K562 (cell line): ENCODE results near the gene MCHR2. TPM values are rescaled to one million over a fixed set of nuclear protein-coding genes. Genes with fewer than 3 reads are reported as not detected.

ENCODE experiments used
- ATAC-seq: fragments of 200-7000 bp; cut with Tn5 transposase; 3 replicates; pipeline ENCODE4 v1.9.1; 2020; ENCODE audit warnings: moderate library complexity
- BruUV-seq: library from RNA; stranded (reverse); fragments of 400-500 nt; replicated peaks from 2 replicates; lab custom pipeline; 2021; lab: Mats Ljungman, UMichigan
- CTCF ChIA-PET: fragments of 300-600 bp; formaldehyde crosslinking; extraction: SDS; loops from one replicate; lab custom pipeline; 2021; ENCODE audit warnings: low intra/inter-chr PET ratio; lab: Yijun Ruan, JAX
- POLR2A ChIA-PET: fragments of 300-600, 350-650 bp; sonication (Branson Sonifier 250); formaldehyde crosslinking; extraction: SDS; loops from one replicate; lab custom pipeline; 2021; ENCODE audit warnings: antibody characterized with exemption, inconsistent platforms; lab: Yijun Ruan, JAX
- DNase-seq, 4 experiments: peaks; one replicate each; pipeline versions ENCODE4 v3.0.0 to v3.0.0-alpha.2; 2011 to 2018; ENCODE audit warnings: low spot score in 3 of 4, mixed read lengths in 3 of 4; ENCODE audit errors: extremely low read depth in 1 of 4
- FAIRE-seq: peaks from 2 replicates; lab custom pipeline; 2011; peaks lifted over from hg19 to GRCh38; lab: Jason Lieb, UNC
- H2AFZ ChIP-seq: 2 replicates; pipeline ENCODE4 v1.6.0; 2011; ENCODE audit warnings: low read depth, low read length, control low read depth, inconsistent platforms
- H3K27ac ChIP-seq: fragments of 200-600 bp; 3 replicates; pipeline ENCODE4 v1.8.0; 2011; ENCODE audit warnings: low read depth, mild to moderate bottlenecking, control low read depth, inconsistent platforms, low read length, moderate library complexity, mixed read lengths; ENCODE audit errors: extremely low read depth
- H3K27me3 ChIP-seq, 2 experiments: fragments of 300-600 bp in 1 of 2; 2 replicates in 1 of 2; 3 replicates in 1 of 2; pipeline versions ENCODE4 v1.6.0 to v1.8.0; 2011; ENCODE audit warnings: inconsistent platforms in 2 of 2, low read length in 2 of 2, mild to moderate bottlenecking in 1 of 2, mixed read lengths in 1 of 2, moderate library complexity in 1 of 2; ENCODE audit not compliant: control insufficient read depth in 2 of 2, insufficient read depth in 2 of 2
- H3K36me3 ChIP-seq: fragments of 300-600 bp; 3 replicates; pipeline ENCODE4 v1.8.0; 2011; ENCODE audit warnings: mild to moderate bottlenecking, low read length, inconsistent platforms; ENCODE audit not compliant: control insufficient read depth, insufficient read depth
- H3K4me1 ChIP-seq, 2 experiments: fragments of 200-600 bp in 1 of 2; replicated peaks in 1 of 2; 2 replicates in 1 of 2; 3 replicates in 1 of 2; pipeline versions ENCODE4 v1.5.1 to v1.8.0; 2011; ENCODE audit warnings: inconsistent platforms in 2 of 2, low read length in 2 of 2, mild to moderate bottlenecking in 1 of 2, mixed read lengths in 1 of 2, moderate library complexity in 1 of 2; ENCODE audit not compliant: control insufficient read depth in 2 of 2, insufficient read depth in 2 of 2
- H3K4me2 ChIP-seq: 2 replicates; pipeline ENCODE4 v1.6.1; 2011; ENCODE audit warnings: low read length, control low read depth, inconsistent platforms, mixed read lengths; ENCODE audit not compliant: insufficient read depth
- H3K4me3 ChIP-seq: fragments of 200-600 bp; sonication (generic), shearing (Covaris generic); 2 replicates; pipeline ENCODE4 v1.5.1; 2016; ENCODE audit warnings: control low read depth, inconsistent platforms
- H3K79me2 ChIP-seq: fragments of 200-600 bp; 3 replicates; pipeline ENCODE4 v1.8.0; 2011; ENCODE audit warnings: low read length, inconsistent platforms; ENCODE audit not compliant: control insufficient read depth, insufficient read depth
- H3K9ac ChIP-seq, 2 experiments: 2 replicates each; pipeline versions ENCODE4 v1.6.0 to v1.6.1; 2011; ENCODE audit warnings: low read depth in 2 of 2, low read length in 2 of 2, control low read depth in 1 of 2, inconsistent platforms in 1 of 2, mild to moderate bottlenecking in 1 of 2, mixed read lengths in 1 of 2; ENCODE audit not compliant: insufficient read depth in 1 of 2
- H3K9me1 ChIP-seq: one replicate; pipeline ENCODE4 v1.6.0; 2011; ENCODE audit warnings: inconsistent platforms, mild to moderate bottlenecking, low read length, moderate library complexity; ENCODE audit not compliant: control insufficient read depth, insufficient read depth
- H3K9me3 ChIP-seq: replicated peaks from 2 replicates; pipeline ENCODE4 v1.5.1; 2011; ENCODE audit warnings: low read depth, low read length, inconsistent platforms; ENCODE audit not compliant: control insufficient read depth, insufficient read depth
- H4K20me1 ChIP-seq: replicated peaks from 2 replicates; pipeline ENCODE4 v1.6.1; 2011; ENCODE audit warnings: low read length, inconsistent platforms, mixed read lengths; ENCODE audit not compliant: control insufficient read depth, insufficient read depth
- CHD2 ChIP-seq: IDR thresholded peaks from 2 replicates; pipeline ENCODE4 v1.6.1; 2011; ENCODE audit warnings: low read depth, low read length
- FOXP1 ChIP-seq: sonication (generic); formaldehyde crosslinking; IDR thresholded peaks from 2 replicates; pipeline ENCODE4 v1.8.0; 2022; ENCODE audit warnings: mild to moderate bottlenecking, missing genetic modification reagents
- LARP7 ChIP-seq: fragments of 450-650 bp; IDR thresholded peaks from 2 replicates; pipeline ENCODE4 v1.6.1; 2016
- LCOR ChIP-seq: sonication (generic); formaldehyde crosslinking; IDR thresholded peaks from 2 replicates; pipeline ENCODE4 v1.8.0; 2022; ENCODE audit warnings: mild to moderate bottlenecking, missing genetic modification reagents
- MED1 ChIP-seq: sonication (generic); formaldehyde crosslinking; IDR thresholded peaks from 2 replicates; pipeline ENCODE4 v1.8.1; 2023; ENCODE audit warnings: missing genetic modification reagents, borderline replicate concordance
- PRMT5 ChIP-seq: sonication (generic); formaldehyde crosslinking; IDR thresholded peaks from 2 replicates; pipeline ENCODE4 v1.5.0; 2020; ENCODE audit warnings: missing genetic modification reagents
- SRSF1 ChIP-seq: fragments of 200-400 bp; formaldehyde crosslinking; IDR thresholded peaks from 2 replicates; pipeline ENCODE4 v1.6.1; 2017; ENCODE audit warnings: mild to moderate bottlenecking, low read depth, low read length, moderate library complexity
- THRAP3 ChIP-seq: fragments of 450-650 bp; IDR thresholded peaks from 2 replicates; pipeline ENCODE4 v1.6.1; 2016; ENCODE audit warnings: mild to moderate bottlenecking, inconsistent platforms, borderline replicate concordance
- ZNF586 ChIP-seq: fragments of 450-650 bp; formaldehyde crosslinking; conservative IDR thresholded peaks from 2 replicates; pipeline ENCODE4 v1.4.0; 2020; ENCODE audit warnings: mild to moderate bottlenecking, moderate library complexity
- ZNF699 ChIP-seq: fragments of 250-450 bp; sonication (Bioruptor Pico); IDR thresholded peaks from 2 replicates; pipeline ENCODE4 v1.8.0; 2021; ENCODE audit warnings: mild to moderate bottlenecking, moderate library complexity; ENCODE audit not compliant: insufficient replicate concordance
- WGBS: fragments of 100-300 bp; shearing (Covaris generic); methylation state at CpG from one replicate; pipeline ENCODE4 v1.1.6; 2016; ENCODE audit warnings: low coverage, mixed read lengths; ENCODE audit not compliant: insufficient coverage; ENCODE audit errors: missing lambda C conversion rate; 5-methylcytosine and 5-hydroxymethylcytosine counted together
- in situ Hi-C: fragments of 300-500 bp; cut with MboI; formaldehyde crosslinking; loops from 4 replicates; pipeline ENCODE4 v1.15.0; 2018; ENCODE audit warnings: inconsistent platforms, mixed read lengths
- intact Hi-C: fragments of 100-400 bp; cut with micrococcal nuclease; formaldehyde crosslinking; loops from 2 replicates; pipeline ENCODE4 v1.14.2; 2022
- polyA plus RNA-seq, 8 experiments: library from polyadenylated mRNA; depleted of rRNA in 4 of 8; stranded (reverse) in 5 of 8; unstranded in 3 of 8; fragments of >200 nt; fragmentation: Nextera tagmentation in 2 of 8; fragmentation: Illumina TruSeq in 1 of 8; extraction: Ambion mirVana in 2 of 8; extraction: Trizol in 1 of 8; gene quantifications; 2 replicates each; pipeline versions ENCODE4 v1.2.1 to v1.2.3, GENCODE V29; 2011 to 2014; ENCODE audit warnings: inconsistent platforms in 1 of 8, missing spikeins in 1 of 8
- total RNA-seq, 7 experiments: library from RNA; depleted of rRNA in 6 of 7; stranded (reverse); fragments of >200 nt in 6 of 7; fragmentation: Illumina TruSeq in 2 of 7; extraction: Trizol in 2 of 7; gene quantifications; 2 replicates each; pipeline versions ENCODE4 v1.2.1 to v1.2.3, GENCODE V29; 2011 to 2021; ENCODE audit warnings: low replicate concordance in 1 of 7
- TF ChIP-seq, protein P1 (sequence below), 3 experiments: fragments of 200-800 bp in 1 of 3; fragments of 250-450 bp in 1 of 3; fragments of 450-650 bp in 1 of 3; sonication (Bioruptor Pico) in 1 of 3; sonication (Bioruptor generic) in 1 of 3; formaldehyde crosslinking in 1 of 3; IDR thresholded peaks; 2 replicates each; pipeline versions ENCODE4 v1.6.1 to v1.8.0; 2016 to 2022; ENCODE audit warnings: mild to moderate bottlenecking in 2 of 3, missing genetic modification characterization in 2 of 3, missing compliant biosample characterization in 1 of 3, moderate library complexity in 1 of 3
- TF ChIP-seq, protein P2 (sequence below): sonication (generic); formaldehyde crosslinking; IDR thresholded peaks from 2 replicates; pipeline ENCODE4 v1.8.0; 2022; ENCODE audit warnings: mild to moderate bottlenecking, missing genetic modification reagents
- TF ChIP-seq, protein P3 (sequence below): fragments of 450-650 bp; IDR thresholded peaks from 2 replicates; pipeline ENCODE4 v1.6.1; 2018; ENCODE audit not compliant: partially characterized antibody
- TF ChIP-seq, protein P4 (sequence below): fragments of 450-650 bp; formaldehyde crosslinking; conservative IDR thresholded peaks from 2 replicates; pipeline ENCODE4 v1.4.0; 2022; ENCODE audit warnings: mild to moderate bottlenecking, missing genetic modification characterization

Gene MCHR2
- total and polyA plus RNA-seq, 9 of the 15 experiments (the other 6 are each of a cell fraction or from before 2014, with no cell fraction given): not detected

DNA sequence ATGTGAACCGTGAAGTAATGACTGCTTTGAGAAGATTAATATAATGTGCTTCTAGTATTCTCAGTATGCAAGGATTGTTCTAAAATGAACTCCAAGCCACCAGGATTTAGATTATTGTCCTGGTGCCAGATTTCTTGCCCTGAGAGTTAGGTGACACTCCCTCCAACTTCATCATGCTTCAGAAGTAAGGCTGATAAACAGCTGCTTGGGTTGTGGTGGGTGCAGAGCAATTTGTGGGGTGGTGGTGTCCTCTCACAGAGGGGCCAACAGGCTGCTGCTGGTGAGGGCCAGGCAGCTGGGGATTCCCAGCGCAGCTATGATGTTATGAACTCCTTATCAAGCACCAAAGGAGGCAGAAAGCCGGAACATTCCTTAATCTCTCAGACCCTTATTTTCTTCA is 114.6 kb downstream of the MCHR2 start:
- 0% methylated on average over 3 of the region's 3 CpGs for WGBS
- no peaks in the 10 kb centered on the region for H3K4me1 ChIP-seq
- H3K27ac ChIP-seq: no peak overlapping the region
- H3K4me2 ChIP-seq: no peak overlapping the region
- no peak for DNase-seq
- H3K9me1 ChIP-seq: no peaks in the 10 kb centered on the region
- no peaks in the 10 kb centered on the region for H4K20me1 ChIP-seq
- no peak for ATAC-seq
- in situ Hi-C loops: no loop called here
- H3K79me2 ChIP-seq: no peaks in the 10 kb centered on the region
- H3K9ac ChIP-seq: peak overlapping the region in 1 of 2 experiments; percentile 27; a peak in 1 of 4 replicates
- no peaks in the 10 kb centered on the region for H3K36me3 ChIP-seq
- FAIRE-seq: no peak
- H2AFZ ChIP-seq: no peak overlapping the region
- no TSS peak for BruUV-seq
- H3K9me3 ChIP-seq: no peaks in the 10 kb centered on the region
- POLR2A ChIA-PET: no interaction called here
- H3K4me3 ChIP-seq: no peak overlapping the region
- CTCF ChIA-PET: no interaction called here
- intact Hi-C loops: no loop called here
- no peaks in the 10 kb centered on the region for H3K27me3 ChIP-seq
- TF ChIP-seq PRMT5 (no peak), LARP7 (no peak), MED1 (CRISPR knock-in tag) (no peak), SRSF1 (no peak), ZNF586 (CRISPR knock-in tag) (no peak), CHD2 (no peak), THRAP3 (no peak), FOXP1 (no peak), LCOR (CRISPR knock-in tag) (no peak), ZNF699 (CRISPR knock-in tag) (no peak)
- TF ChIP-seq, protein P1, sequence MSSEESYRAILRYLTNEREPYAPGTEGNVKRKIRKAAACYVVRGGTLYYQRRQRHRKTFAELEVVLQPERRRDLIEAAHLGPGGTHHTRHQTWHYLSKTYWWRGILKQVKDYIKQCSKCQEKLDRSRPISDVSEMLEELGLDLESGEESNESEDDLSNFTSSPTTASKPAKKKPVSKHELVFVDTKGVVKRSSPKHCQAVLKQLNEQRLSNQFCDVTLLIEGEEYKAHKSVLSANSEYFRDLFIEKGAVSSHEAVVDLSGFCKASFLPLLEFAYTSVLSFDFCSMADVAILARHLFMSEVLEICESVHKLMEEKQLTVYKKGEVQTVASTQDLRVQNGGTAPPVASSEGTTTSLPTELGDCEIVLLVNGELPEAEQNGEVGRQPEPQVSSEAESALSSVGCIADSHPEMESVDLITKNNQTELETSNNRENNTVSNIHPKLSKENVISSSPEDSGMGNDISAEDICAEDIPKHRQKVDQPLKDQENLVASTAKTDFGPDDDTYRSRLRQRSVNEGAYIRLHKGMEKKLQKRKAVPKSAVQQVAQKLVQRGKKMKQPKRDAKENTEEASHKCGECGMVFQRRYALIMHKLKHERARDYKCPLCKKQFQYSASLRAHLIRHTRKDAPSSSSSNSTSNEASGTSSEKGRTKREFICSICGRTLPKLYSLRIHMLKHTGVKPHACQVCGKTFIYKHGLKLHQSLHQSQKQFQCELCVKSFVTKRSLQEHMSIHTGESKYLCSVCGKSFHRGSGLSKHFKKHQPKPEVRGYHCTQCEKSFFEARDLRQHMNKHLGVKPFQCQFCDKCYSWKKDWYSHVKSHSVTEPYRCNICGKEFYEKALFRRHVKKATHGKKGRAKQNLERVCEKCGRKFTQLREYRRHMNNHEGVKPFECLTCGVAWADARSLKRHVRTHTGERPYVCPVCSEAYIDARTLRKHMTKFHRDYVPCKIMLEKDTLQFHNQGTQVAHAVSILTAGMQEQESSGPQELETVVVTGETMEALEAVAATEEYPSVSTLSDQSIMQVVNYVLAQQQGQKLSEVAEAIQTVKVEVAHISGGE (CRISPR knock-in tag; IDR thresholded peaks at IDR 0.05): no peak
- TF ChIP-seq, protein P2, sequence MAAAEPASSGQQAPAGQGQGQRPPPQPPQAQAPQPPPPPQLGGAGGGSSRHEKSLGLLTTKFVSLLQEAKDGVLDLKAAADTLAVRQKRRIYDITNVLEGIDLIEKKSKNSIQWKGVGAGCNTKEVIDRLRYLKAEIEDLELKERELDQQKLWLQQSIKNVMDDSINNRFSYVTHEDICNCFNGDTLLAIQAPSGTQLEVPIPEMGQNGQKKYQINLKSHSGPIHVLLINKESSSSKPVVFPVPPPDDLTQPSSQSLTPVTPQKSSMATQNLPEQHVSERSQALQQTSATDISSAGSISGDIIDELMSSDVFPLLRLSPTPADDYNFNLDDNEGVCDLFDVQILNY (CRISPR knock-in tag): no peak
- TF ChIP-seq, protein P3, sequence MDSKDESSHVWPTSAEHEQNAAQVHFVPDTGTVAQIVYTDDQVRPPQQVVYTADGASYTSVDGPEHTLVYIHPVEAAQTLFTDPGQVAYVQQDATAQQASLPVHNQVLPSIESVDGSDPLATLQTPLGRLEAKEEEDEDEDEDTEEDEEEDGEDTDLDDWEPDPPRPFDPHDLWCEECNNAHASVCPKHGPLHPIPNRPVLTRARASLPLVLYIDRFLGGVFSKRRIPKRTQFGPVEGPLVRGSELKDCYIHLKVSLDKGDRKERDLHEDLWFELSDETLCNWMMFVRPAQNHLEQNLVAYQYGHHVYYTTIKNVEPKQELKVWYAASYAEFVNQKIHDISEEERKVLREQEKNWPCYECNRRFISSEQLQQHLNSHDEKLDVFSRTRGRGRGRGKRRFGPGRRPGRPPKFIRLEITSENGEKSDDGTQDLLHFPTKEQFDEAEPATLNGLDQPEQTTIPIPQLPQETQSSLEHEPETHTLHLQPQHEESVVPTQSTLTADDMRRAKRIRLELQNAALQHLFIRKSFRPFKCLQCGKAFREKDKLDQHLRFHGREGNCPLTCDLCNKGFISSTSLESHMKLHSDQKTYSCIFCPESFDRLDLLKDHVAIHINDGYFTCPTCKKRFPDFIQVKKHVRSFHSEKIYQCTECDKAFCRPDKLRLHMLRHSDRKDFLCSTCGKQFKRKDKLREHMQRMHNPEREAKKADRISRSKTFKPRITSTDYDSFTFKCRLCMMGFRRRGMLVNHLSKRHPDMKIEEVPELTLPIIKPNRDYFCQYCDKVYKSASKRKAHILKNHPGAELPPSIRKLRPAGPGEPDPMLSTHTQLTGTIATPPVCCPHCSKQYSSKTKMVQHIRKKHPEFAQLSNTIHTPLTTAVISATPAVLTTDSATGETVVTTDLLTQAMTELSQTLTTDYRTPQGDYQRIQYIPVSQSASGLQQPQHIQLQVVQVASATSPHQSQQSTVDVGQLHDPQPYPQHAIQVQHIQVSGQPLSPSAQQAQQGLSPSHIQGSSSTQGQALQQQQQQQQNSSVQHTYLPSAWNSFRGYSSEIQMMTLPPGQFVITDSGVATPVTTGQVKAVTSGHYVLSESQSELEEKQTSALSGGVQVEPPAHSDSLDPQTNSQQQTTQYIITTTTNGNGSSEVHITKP: no peak
- TF ChIP-seq, protein P4, sequence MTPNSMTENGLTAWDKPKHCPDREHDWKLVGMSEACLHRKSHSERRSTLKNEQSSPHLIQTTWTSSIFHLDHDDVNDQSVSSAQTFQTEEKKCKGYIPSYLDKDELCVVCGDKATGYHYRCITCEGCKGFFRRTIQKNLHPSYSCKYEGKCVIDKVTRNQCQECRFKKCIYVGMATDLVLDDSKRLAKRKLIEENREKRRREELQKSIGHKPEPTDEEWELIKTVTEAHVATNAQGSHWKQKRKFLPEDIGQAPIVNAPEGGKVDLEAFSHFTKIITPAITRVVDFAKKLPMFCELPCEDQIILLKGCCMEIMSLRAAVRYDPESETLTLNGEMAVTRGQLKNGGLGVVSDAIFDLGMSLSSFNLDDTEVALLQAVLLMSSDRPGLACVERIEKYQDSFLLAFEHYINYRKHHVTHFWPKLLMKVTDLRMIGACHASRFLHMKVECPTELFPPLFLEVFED (CRISPR knock-in tag): no peak
